GM23338 (cell line): Measurements from ENCODE around the gene ECD.

Experiments used
- CREB1 ChIP-seq: fragments of 250-450 bp; sonication (Bioruptor Pico); IDR thresholded peaks from 2 replicates; pipeline ENCODE4 v1.5.0; 2020; ENCODE audit warnings: low read depth, mild to moderate bottlenecking, moderate library complexity
- CTCF ChIP-seq, 2 experiments: fragments of 200-600 bp in 1 of 2; sonication (generic) in 1 of 2; conservative IDR thresholded peaks; 2 replicates each; pipeline versions ENCODE4 v1.5.1 to v1.6.1; 2016 to 2017; ENCODE audit warnings: antibody characterized with exemption in 2 of 2, low read depth in 2 of 2, mild to moderate bottlenecking in 2 of 2, moderate library complexity in 1 of 2
- EZH2 ChIP-seq: fragments of 200-600 bp; sonication (generic); IDR thresholded peaks from one replicate; pipeline ENCODE4 v1.8.0; 2017; ENCODE audit warnings: antibody characterized with exemption, mild to moderate bottlenecking, low read depth; ENCODE audit not compliant: unreplicated experiment
- EZH2phosphoT487 ChIP-seq: fragments of 200-600 bp; sonication (generic); IDR thresholded peaks from one replicate; pipeline ENCODE4 v1.8.1; 2018; ENCODE audit warnings: antibody characterized with exemption; ENCODE audit not compliant: unreplicated experiment
- JUNB ChIP-seq: IDR thresholded peaks from one replicate; pipeline ENCODE4 v1.6.1; 2016; ENCODE audit warnings: antibody characterized with exemption; ENCODE audit not compliant: unreplicated experiment
- POLR2AphosphoS5 ChIP-seq: IDR thresholded peaks from 2 replicates; pipeline ENCODE4 v1.6.1; 2016; ENCODE audit warnings: antibody characterized with exemption, low read depth
- ZNF114 ChIP-seq: fragments of 250-450 bp; sonication (Bioruptor Pico); IDR thresholded peaks from 2 replicates; pipeline ENCODE4 v1.5.0; 2020; ENCODE audit warnings: mild to moderate bottlenecking, moderate library complexity
- ZNF331 ChIP-seq: fragments of 250-450 bp; sonication (Bioruptor Pico); IDR thresholded peaks from 2 replicates; pipeline ENCODE4 v1.5.0; 2020; ENCODE audit warnings: low read depth, mild to moderate bottlenecking, moderate library complexity
- ZNF462 ChIP-seq: fragments of 250-450 bp; sonication (Bioruptor Pico); IDR thresholded peaks from 2 replicates; pipeline ENCODE4 v1.5.0; 2020; ENCODE audit warnings: mild to moderate bottlenecking, moderate library complexity
- TF ChIP-seq, protein P1 (sequence below): IDR thresholded peaks from one replicate; pipeline ENCODE4 v1.6.1; 2018; ENCODE audit warnings: antibody characterized with exemption; ENCODE audit not compliant: unreplicated experiment

DNA sequence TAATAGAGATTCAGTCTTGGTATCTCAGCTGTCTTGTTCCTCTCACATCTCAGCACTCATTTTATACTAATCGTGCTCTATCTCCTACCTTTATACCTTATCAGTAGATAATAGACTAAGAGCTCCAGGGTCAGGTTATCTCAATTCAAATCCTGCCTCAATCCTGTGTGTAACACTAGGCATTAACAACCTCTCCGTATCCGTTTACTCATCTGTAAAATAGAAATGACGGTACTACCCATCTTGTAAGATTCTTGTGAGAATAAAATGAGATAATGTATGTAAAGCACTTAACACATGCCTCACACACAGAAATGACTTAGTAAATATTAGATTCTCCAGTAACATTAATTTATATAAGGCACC, 70.5 kb downstream of the ECD start:
- TF ChIP-seq CTCF (conservative IDR thresholded peaks at IDR 0.05; ENCODE audit: low read depth in 2 of 2) (no peak), EZH2 (no peak), POLR2AphosphoS5 (no peak), ZNF114 (CRISPR knock-in tag) (no peak), JUNB (no peak), EZH2phosphoT487 (no peak), ZNF462 (CRISPR knock-in tag) (no peak), CREB1 (no peak), ZNF331 (no peak)
- TF ChIP-seq, protein P1, sequence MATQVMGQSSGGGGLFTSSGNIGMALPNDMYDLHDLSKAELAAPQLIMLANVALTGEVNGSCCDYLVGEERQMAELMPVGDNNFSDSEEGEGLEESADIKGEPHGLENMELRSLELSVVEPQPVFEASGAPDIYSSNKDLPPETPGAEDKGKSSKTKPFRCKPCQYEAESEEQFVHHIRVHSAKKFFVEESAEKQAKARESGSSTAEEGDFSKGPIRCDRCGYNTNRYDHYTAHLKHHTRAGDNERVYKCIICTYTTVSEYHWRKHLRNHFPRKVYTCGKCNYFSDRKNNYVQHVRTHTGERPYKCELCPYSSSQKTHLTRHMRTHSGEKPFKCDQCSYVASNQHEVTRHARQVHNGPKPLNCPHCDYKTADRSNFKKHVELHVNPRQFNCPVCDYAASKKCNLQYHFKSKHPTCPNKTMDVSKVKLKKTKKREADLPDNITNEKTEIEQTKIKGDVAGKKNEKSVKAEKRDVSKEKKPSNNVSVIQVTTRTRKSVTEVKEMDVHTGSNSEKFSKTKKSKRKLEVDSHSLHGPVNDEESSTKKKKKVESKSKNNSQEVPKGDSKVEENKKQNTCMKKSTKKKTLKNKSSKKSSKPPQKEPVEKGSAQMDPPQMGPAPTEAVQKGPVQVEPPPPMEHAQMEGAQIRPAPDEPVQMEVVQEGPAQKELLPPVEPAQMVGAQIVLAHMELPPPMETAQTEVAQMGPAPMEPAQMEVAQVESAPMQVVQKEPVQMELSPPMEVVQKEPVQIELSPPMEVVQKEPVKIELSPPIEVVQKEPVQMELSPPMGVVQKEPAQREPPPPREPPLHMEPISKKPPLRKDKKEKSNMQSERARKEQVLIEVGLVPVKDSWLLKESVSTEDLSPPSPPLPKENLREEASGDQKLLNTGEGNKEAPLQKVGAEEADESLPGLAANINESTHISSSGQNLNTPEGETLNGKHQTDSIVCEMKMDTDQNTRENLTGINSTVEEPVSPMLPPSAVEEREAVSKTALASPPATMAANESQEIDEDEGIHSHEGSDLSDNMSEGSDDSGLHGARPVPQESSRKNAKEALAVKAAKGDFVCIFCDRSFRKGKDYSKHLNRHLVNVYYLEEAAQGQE: no peak
